GM18858 (cell line): ENCODE data around the gene AGXT2.
"Not testable (repeated sequence)": the region's sequence is repeated elsewhere in the genome, so short reads cannot be mapped to it uniquely, and the experiment has no call there.

Source experiments
- ATAC-seq: cut with Tn5 transposase; IDR thresholded peaks from one replicate; pipeline ENCODE4 v1.9.1; 2021; ENCODE audit not compliant: unreplicated experiment

Gene AGXT2

DNA sequence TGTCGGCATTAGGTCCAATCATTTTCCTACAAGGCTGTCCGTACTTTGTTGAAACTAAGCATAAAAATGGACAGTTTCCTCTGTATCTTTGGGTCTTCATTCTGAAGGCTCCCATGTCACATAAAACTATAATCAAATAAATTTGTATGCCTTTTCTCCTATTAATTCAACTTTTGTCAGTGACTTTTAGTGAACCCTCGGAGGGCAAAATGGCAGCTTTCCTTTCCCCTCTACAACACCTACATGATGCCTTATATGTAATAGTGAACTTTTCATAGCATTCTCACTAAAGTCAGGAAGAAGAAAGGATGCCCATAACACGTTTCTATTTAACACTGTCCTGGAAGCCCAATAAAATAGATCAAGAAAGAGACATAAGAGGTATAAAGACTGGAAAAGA is 5.1 kb upstream of the AGXT2 start:
- no peak for ATAC-seq

GRCh38 chr5:35050541-35051126 is 2.9 kb upstream of the AGXT2 start:
- ATAC-seq, result no peak

- ATAC-seq, result no peak
These were observed 1.2 kb upstream of the AGXT2 start for GRCh38 chr5:35048910-35049309.

- no peak for ATAC-seq
These were observed 975 bp downstream of the AGXT2 start for GRCh38 chr5:35046774-35047173.

GRCh38 chr5:35045280-35045679 is 2.5 kb downstream of the AGXT2 start:
- ATAC-seq, result no peak

DNA sequence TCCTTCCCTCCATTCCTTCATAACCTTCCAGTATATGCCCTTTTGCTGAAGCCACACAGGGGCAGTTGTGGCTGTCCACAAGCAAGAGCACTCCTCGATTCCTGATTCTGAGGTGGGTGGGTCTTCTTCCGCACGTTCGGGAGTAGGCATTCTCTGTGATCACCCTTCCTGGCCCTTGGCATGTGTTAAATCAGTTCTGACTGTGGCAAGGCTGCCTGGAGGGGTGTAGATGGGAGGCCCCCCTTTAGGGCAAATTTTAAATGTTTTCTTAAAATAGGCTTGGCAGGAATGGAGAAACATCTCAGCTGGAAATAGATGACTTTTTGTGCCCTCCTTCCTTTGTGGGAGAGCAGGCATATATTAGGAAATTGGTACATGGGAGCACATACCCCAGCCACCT is 3.1 kb downstream of the AGXT2 start:
- no peak for ATAC-seq

DNA sequence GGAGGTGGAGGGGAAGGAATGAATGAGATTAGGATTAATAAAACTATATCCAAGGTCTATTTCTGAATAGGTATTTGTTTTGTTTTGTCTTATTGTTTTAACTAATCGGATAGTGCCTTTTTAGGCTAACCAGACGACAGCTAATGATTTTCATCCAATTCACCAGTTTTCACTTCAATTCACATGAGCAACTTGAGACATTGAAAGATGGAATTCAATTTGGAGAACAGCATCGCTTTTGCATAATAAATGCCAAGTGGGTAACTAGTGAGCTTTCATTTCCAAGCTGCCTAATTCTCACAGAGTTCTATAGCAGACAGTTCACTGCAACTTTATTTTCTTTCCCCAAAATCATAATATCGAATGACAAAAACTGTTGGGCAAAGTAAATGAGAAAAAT is 5.0 kb downstream of the AGXT2 start:
- ATAC-seq, result no peak

- no peak for ATAC-seq
These were observed 6.5 kb downstream of the AGXT2 start for GRCh38 chr5:35041261-35041660.

GRCh38 chr5:35038891-35039290 is 8.9 kb downstream of the AGXT2 start:
- no peak for ATAC-seq

GRCh38 chr5:35036536-35036935 is 11.2 kb downstream of the AGXT2 start:
- no peak for ATAC-seq

DNA sequence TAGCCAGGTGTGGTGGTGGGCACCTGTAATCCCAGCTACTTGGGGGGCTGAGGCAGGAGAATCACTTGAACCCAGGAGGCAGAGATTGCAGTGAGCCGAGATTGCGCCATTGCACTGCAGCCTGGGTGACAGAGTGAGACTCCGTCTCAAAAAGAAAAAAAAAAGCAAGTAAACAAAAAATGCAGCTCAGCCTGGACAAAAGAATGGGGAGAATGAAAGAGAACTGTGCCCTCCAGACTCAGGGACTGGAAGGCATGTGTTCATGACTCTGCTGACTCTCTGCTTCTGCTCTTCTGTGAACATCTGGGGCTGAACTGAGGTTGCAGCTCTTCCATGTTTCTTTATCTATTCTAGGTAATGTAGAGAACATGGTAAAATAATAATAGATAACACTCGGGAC is 11.8 kb downstream of the AGXT2 start:
- ATAC-seq, result not testable (repeated sequence)

- ATAC-seq, result no peak
These were observed 12.5 kb downstream of the AGXT2 start for GRCh38 chr5:35035271-35035670.

GRCh38 chr5:35032356-35032755 is 15.4 kb downstream of the AGXT2 start:
- no peak for ATAC-seq

DNA sequence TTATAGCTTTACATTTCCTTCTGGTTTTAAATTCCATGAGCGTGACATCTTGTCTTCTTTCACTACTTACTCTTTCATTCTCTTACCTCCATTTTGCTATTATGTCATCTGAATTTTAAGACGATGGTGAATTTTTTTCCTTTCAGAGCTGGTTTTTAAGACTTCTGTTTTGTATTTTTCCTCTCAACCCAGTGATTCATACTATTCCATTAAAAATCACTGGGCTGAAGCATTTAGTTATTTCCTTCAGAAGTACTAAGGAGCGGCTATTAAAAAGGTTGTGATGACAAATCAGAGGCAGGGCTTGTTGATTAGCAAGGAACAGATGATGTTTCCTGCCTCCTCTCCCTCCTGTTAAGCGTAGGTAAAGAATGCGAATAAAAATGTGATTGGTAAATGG is 16.5 kb downstream of the AGXT2 start:
- ATAC-seq, result no peak

GRCh38 chr5:35030426-35031100 is 17.2 kb downstream of the AGXT2 start:
- no peak for ATAC-seq

DNA sequence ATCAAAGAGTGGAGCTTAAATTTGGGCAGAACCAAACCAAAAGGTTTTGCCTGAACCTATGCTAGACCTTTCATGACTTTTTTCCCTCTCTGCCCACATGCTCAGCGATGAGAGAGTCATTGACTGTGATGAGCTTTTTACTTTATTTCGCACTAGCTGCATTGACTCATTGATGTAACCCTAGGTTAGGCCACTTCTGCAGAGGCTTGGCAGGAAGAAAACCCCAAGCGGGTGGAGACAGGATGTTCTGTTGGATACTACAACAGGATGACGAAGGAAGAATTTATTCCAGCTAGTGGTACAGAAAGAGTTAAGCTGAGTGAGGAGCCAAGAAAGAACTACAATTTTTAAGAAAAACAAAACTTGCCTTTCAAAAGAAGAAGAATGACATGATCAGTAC is 18.4 kb downstream of the AGXT2 start:
- no peak for ATAC-seq

DNA sequence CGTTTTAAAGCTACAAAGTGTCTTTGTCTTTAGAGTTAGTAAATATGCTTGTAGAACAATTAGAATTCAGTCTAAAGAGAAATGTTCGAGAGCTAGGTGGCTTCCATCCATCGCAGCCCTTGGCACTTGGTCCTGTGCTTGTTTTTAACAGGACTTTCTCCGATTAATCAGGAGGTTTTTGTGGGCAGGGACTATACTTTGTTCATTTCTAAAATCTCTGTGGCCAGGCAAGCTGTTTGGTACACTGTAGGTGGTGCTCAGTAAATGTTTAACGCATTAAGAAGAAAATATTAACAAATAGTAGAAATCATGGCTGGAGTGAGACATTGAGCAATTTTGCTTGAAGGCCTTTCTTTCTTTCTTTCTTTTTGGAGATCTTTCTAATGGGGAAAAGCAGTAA is 20.8 kb downstream of the AGXT2 start:
- ATAC-seq, result no peak

- no peak for ATAC-seq
These were observed 21.4 kb downstream of the AGXT2 start for GRCh38 chr5:35026280-35026840.

DNA sequence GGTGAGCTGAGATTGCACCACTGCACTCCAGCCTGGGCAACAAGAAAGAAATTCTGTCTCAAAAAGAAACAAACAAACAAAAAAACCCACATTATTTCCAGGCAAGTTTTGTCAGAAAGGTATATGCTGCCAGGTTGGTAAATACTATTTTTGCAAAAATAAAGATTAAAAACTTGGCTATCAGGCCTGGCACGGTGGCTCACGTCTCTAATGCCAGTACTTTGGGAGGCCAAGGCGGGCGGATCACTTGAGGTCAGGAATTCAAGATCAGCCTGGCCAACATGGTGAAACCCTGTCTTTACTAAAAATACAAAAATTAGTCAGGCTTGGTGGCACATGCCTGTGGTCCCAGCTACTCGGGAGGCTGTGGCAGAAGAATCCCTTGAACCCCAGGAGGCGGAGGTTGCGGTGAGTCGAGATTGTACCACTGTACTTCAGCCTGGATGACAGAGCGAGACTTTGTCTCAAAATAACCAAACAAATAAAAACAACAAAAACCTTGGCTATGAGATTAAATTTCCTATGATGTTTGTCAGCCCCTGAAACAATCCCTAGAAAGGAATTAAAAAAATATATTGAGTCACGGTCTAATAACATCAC is 22.7 kb downstream of the AGXT2 start:
- ATAC-seq, result no peak

- ATAC-seq, result no peak
These were observed 24.2 kb downstream of the AGXT2 start for GRCh38 chr5:35023391-35024178.

- peak; percentile 63 for ATAC-seq
These were observed 31.3 kb downstream of the AGXT2 start for GRCh38 chr5:35016174-35017051.
